GM18909 (cell line): ENCODE data around the gene SST.
"Not testable (repeated sequence)": the region's sequence is repeated elsewhere in the genome, so short reads cannot be mapped to it uniquely, and the experiment has no call there.

Source experiments
- ATAC-seq: cut with Tn5 transposase; IDR thresholded peaks from one replicate; pipeline ENCODE4 v1.9.1; 2021; ENCODE audit warnings: mild to moderate bottlenecking; ENCODE audit not compliant: unreplicated experiment, poor library complexity

Gene SST

GRCh38 chr3:187684880-187685279 is 14.7 kb upstream of the SST start:
- ATAC-seq = no peak

GRCh38 chr3:187684444-187684843 is 14.2 kb upstream of the SST start:
- ATAC-seq = no peak

GRCh38 chr3:187681756-187682155 is 11.6 kb upstream of the SST start:
- ATAC-seq = not testable (repeated sequence)

GRCh38 chr3:187679638-187680396 is 9.6 kb upstream of the SST start:
- peak; percentile 71 for ATAC-seq

- ATAC-seq = no peak
Observed at GRCh38 chr3:187678726-187679268, 8.6 kb upstream of the SST start.

GRCh38 chr3:187677604-187678003 is 7.4 kb upstream of the SST start:
- ATAC-seq = no peak

- no peak for ATAC-seq
Observed at GRCh38 chr3:187673012-187673411, 2.8 kb upstream of the SST start.

GRCh38 chr3:187667526-187667925 is 2.7 kb downstream of the SST start:
- no peak for ATAC-seq

- no peak for ATAC-seq
Observed at GRCh38 chr3:187665764-187666402, 4.3 kb downstream of the SST start.

GRCh38 chr3:187665010-187665409 is 5.2 kb downstream of the SST start:
- no peak for ATAC-seq

GRCh38 chr3:187662848-187663409 is 7.3 kb downstream of the SST start:
- ATAC-seq = no peak

- ATAC-seq = no peak
Observed at GRCh38 chr3:187661267-187661666, 8.9 kb downstream of the SST start.

- no peak for ATAC-seq
Observed at GRCh38 chr3:187651282-187651681, 18.9 kb downstream of the SST start.

- ATAC-seq = peak; percentile 91
Observed at GRCh38 chr3:187648177-187648576, 22.0 kb downstream of the SST start.

- no peak for ATAC-seq
Observed at GRCh38 chr3:187646906-187647660, 23.1 kb downstream of the SST start.

- ATAC-seq = not testable (repeated sequence)
Observed at GRCh38 chr3:187645379-187645778, 24.8 kb downstream of the SST start.

- ATAC-seq = no peak
Observed at GRCh38 chr3:187642861-187643260, 27.3 kb downstream of the SST start.

GRCh38 chr3:187641320-187642016 is 28.7 kb downstream of the SST start:
- ATAC-seq = no peak

GRCh38 chr3:187640569-187641059 is 29.6 kb downstream of the SST start:
- ATAC-seq = no peak
